Fibroblast of mammary gland (primary cell): ENCODE data around the gene EZH1.
A peak's percentile ranks its signal among the peaks of the same experiment; 100 is the strongest.

Experiments used
- DNase-seq: peaks from one replicate; pipeline ENCODE4 v3.0.0-alpha.2; 2010; ENCODE audit warnings: low read depth
- H3K4me3 ChIP-seq: 2 replicates; pipeline ENCODE4 v1.5.1; 2011; ENCODE audit warnings: low read depth, mild to moderate bottlenecking, low read length, moderate library complexity; ENCODE audit not compliant: control insufficient read depth
- CTCF ChIP-seq: conservative IDR thresholded peaks from 2 replicates; pipeline ENCODE4 v1.5.1; 2011; ENCODE audit warnings: low read depth, low read length, inconsistent platforms; ENCODE audit not compliant: control insufficient read depth, insufficient read depth

The EZH1 gene

GRCh38 chr17:42709561-42709960, 35.3 kb downstream of the EZH1 start:
- TF ChIP-seq CTCF = no peak
- peak; percentile 4 for DNase-seq
- no peak overlapping the region for H3K4me3 ChIP-seq

GRCh38 chr17:42708588-42708987, 36.3 kb downstream of the EZH1 start:
- TF ChIP-seq CTCF = no peak
- no peak overlapping the region for H3K4me3 ChIP-seq
- DNase-seq = no peak

GRCh38 chr17:42706732-42707131, 38.1 kb downstream of the EZH1 start:
- TF ChIP-seq CTCF = no peak
- no peak overlapping the region for H3K4me3 ChIP-seq
- no peak for DNase-seq

- TF ChIP-seq CTCF = no peak
- H3K4me3 ChIP-seq = no peak overlapping the region
- no peak for DNase-seq
Measured at GRCh38 chr17:42704837-42705494, 39.9 kb downstream of the EZH1 start.

- DNase-seq = no peak
- H3K4me3 ChIP-seq = no peak overlapping the region
- no peak for TF ChIP-seq CTCF
Measured at GRCh38 chr17:42704490-42704836, 40.4 kb downstream of the EZH1 start.

GRCh38 chr17:42702446-42702845, 42.4 kb downstream of the EZH1 start:
- DNase-seq = no peak
- H3K4me3 ChIP-seq = no peak overlapping the region
- TF ChIP-seq CTCF = no peak
